MCF 10A (cell line): ENCODE data around the gene NBEAL1. TPM values are rescaled to one million over a fixed set of nuclear protein-coding genes. Genes with fewer than 3 reads are reported as not detected.

Experiments
- BruUV-seq: library from RNA; stranded (reverse); fragments of 400-500 nt; replicated peaks from 2 replicates; lab custom pipeline; 2021; lab: Mats Ljungman, UMichigan
- CTCF ChIA-PET: fragments of 300-600 bp; sonication (Branson Sonifier 250); formaldehyde crosslinking; extraction: SDS; loops from one replicate; lab custom pipeline; 2021; ENCODE audit warnings: antibody characterized with exemption, inconsistent platforms; lab: Yijun Ruan, JAX
- POLR2A ChIA-PET: fragments of 300-600, 350-650 bp; sonication (Branson Sonifier 250); formaldehyde crosslinking; extraction: SDS; loops from one replicate; lab custom pipeline; 2020; ENCODE audit warnings: antibody characterized with exemption, inconsistent platforms; lab: Yijun Ruan, JAX
- DNase-seq: peaks from one replicate; pipeline ENCODE4 v3.0.0-alpha.2; 2018; ENCODE audit not compliant: unreplicated experiment
- H3K27ac Mint-ChIP-seq: one replicate; pipeline ENCODE4 v1.8.0; 2022; ENCODE audit warnings: mild to moderate bottlenecking, low read depth, mixed read lengths; ENCODE audit not compliant: unreplicated experiment
- H3K27me3 Mint-ChIP-seq: one replicate; pipeline ENCODE4 v1.8.0; 2022; ENCODE audit warnings: mixed read lengths; ENCODE audit not compliant: insufficient read depth, unreplicated experiment
- H3K36me3 Mint-ChIP-seq: one replicate; pipeline ENCODE4 v1.8.0; 2022; ENCODE audit warnings: mild to moderate bottlenecking, moderate library complexity, mixed read lengths; ENCODE audit not compliant: insufficient read depth, unreplicated experiment
- H3K4me1 Mint-ChIP-seq: one replicate; pipeline ENCODE4 v1.8.0; 2022; ENCODE audit warnings: mixed read lengths; ENCODE audit not compliant: insufficient read depth, unreplicated experiment
- H3K4me3 Mint-ChIP-seq: one replicate; pipeline ENCODE4 v1.8.0; 2022; ENCODE audit warnings: mild to moderate bottlenecking, moderate library complexity, mixed read lengths; ENCODE audit not compliant: unreplicated experiment
- H3K9me3 Mint-ChIP-seq: one replicate; pipeline ENCODE4 v1.8.0; 2022; ENCODE audit warnings: mixed read lengths; ENCODE audit not compliant: unreplicated experiment
- CTCF ChIP-seq: fragments of 200-600 bp; IDR thresholded peaks from one replicate; pipeline ENCODE4 v1.8.0; 2022; ENCODE audit warnings: antibody characterized with exemption, mild to moderate bottlenecking; ENCODE audit not compliant: unreplicated experiment
- intact Hi-C: fragments of 100-400 bp; cut with micrococcal nuclease; formaldehyde crosslinking; loops from 2 replicates; pipeline ENCODE4 v1.14.1; 2022
- total RNA-seq: library from RNA; stranded (reverse); gene quantifications from 2 replicates; pipeline ENCODE4 v1.2.3, GENCODE V29; 2022

The NBEAL1 gene
- total RNA-seq, 1 experiment from 2014 or later, result 18.8 TPM

- intact Hi-C loops, result no loop called here
- H3K27me3 Mint-ChIP-seq, result no peaks in the 10 kb centered on the region
- H3K4me3 Mint-ChIP-seq, result no peak overlapping the region
- H3K36me3 Mint-ChIP-seq, result peaks cover 51% of the 10 kb centered on the region
- BruUV-seq, result no TSS peak
- DNase-seq, result no peak
- no peaks in the 10 kb centered on the region for H3K4me1 Mint-ChIP-seq
- CTCF ChIA-PET, result no interaction called here
- H3K9me3 Mint-ChIP-seq, result no peaks in the 10 kb centered on the region
- no peak for TF ChIP-seq CTCF
- H3K27ac Mint-ChIP-seq, result no peak overlapping the region
- POLR2A ChIA-PET, result no interaction called here
Measured at GRCh38 chr2:203195331-203196036, 180.8 kb downstream of the NBEAL1 start.

- ChIA-PET POLR2A (no interaction called here), CTCF (interaction anchor here (0.6 to 0.7 kb wide), 4 partner anchors 38 to 289 kb away, joined by 3 to 4 read pairs (median 3); partner anchors contain the start of genes CYP20A1 and WDR12)
- no peak for TF ChIP-seq CTCF
- Mint-ChIP-seq H3K27ac (no peak overlapping the region), H3K4me3 (no peak overlapping the region), H3K36me3 (peaks cover 46% of the 10 kb centered on the region), H3K9me3 (no peaks in the 10 kb centered on the region), H3K4me1 (no peaks in the 10 kb centered on the region), H3K27me3 (no peaks in the 10 kb centered on the region)
- no TSS peak for BruUV-seq
- intact Hi-C loops, result no loop called here
- no peak for DNase-seq
Measured at GRCh38 chr2:203200866-203201265, 186.2 kb downstream of the NBEAL1 start.

- no peaks in the 10 kb centered on the region for H3K4me1 Mint-ChIP-seq
- DNase-seq, result no peak
- intact Hi-C loops, result no loop called here
- H3K9me3 Mint-ChIP-seq, result no peaks in the 10 kb centered on the region
- BruUV-seq, result no TSS peak
- peaks cover 50% of the 10 kb centered on the region for H3K36me3 Mint-ChIP-seq
- no peak overlapping the region for H3K4me3 Mint-ChIP-seq
- H3K27me3 Mint-ChIP-seq, result no peaks in the 10 kb centered on the region
- ChIA-PET POLR2A (interaction anchor here (0.8 kb wide), 1 partner anchor 19 kb away, joined by 4 read pairs; no protein-coding TSS in a partner anchor), CTCF (interaction anchor here (0.6 to 0.7 kb wide), 5 partner anchors 23 to 484 kb away, joined by 3 read pairs; partner anchors contain the start of genes CYP20A1 and WDR12)
- TF ChIP-seq CTCF, result no peak
- H3K27ac Mint-ChIP-seq, result no peak overlapping the region
Measured at GRCh38 chr2:203201426-203201825, 186.8 kb downstream of the NBEAL1 start.

- H3K27me3 Mint-ChIP-seq, result no peaks in the 10 kb centered on the region
- H3K9me3 Mint-ChIP-seq, result no peaks in the 10 kb centered on the region
- no peak overlapping the region for H3K27ac Mint-ChIP-seq
- ChIA-PET CTCF (interaction anchor here (1.1 kb wide), 1 partner anchor 15 kb away, joined by 4 read pairs; no protein-coding TSS in a partner anchor), POLR2A (interaction anchor here (1.0 kb wide), 1 partner anchor 8 kb away, joined by 3 read pairs; no protein-coding TSS in a partner anchor)
- TF ChIP-seq CTCF, result no peak
- H3K4me1 Mint-ChIP-seq, result no peaks in the 10 kb centered on the region
- intact Hi-C loops, result no loop called here
- H3K4me3 Mint-ChIP-seq, result no peak overlapping the region
- H3K36me3 Mint-ChIP-seq, result peaks cover 39% of the 10 kb centered on the region
- BruUV-seq, result no TSS peak
- peak; percentile 2 for DNase-seq
Measured at GRCh38 chr2:203209538-203209937, 194.9 kb downstream of the NBEAL1 start.
